A673 (cell line): ENCODE measurements around the gene UNC79.

Experiments
- EZH2 ChIP-seq: fragments of 200-600 bp; sonication (generic); IDR thresholded peaks from 2 replicates; pipeline ENCODE4 v1.6.1; 2017; ENCODE audit warnings: borderline replicate concordance, low read depth, mild to moderate bottlenecking, mixed read lengths, antibody characterized with exemption, low read length; ENCODE audit not compliant: poor library complexity, severe bottlenecking
- TF ChIP-seq, protein P1 (sequence below): fragments of 300-800, 200-600 bp; sonication (generic); conservative IDR thresholded peaks from 2 replicates; pipeline ENCODE4 v1.5.1; 2017; ENCODE audit warnings: low read depth, mild to moderate bottlenecking, antibody characterized with exemption, low read length, moderate library complexity, mixed read lengths

DNA sequence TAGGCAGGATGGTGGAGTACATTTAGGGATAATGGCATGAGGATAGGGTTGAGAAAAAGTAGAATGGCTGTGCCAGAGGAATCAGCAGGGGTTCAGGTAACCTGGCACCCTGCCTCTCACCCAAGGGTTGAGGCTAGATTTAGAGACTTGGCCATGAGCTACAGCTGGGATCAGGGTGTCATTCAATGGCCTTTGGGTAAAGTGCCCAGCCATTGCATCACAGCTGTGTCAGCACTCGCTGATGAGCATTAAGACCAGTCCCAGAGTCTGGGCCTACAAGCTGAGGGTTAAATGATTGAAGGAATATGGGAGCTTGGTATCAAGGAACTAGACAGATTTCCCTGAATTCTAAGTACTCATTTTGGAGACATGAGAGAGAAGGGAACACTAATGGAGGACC is 243.6 kb downstream of the UNC79 start:
- TF ChIP-seq EZH2 = no peak
- TF ChIP-seq, protein P1, sequence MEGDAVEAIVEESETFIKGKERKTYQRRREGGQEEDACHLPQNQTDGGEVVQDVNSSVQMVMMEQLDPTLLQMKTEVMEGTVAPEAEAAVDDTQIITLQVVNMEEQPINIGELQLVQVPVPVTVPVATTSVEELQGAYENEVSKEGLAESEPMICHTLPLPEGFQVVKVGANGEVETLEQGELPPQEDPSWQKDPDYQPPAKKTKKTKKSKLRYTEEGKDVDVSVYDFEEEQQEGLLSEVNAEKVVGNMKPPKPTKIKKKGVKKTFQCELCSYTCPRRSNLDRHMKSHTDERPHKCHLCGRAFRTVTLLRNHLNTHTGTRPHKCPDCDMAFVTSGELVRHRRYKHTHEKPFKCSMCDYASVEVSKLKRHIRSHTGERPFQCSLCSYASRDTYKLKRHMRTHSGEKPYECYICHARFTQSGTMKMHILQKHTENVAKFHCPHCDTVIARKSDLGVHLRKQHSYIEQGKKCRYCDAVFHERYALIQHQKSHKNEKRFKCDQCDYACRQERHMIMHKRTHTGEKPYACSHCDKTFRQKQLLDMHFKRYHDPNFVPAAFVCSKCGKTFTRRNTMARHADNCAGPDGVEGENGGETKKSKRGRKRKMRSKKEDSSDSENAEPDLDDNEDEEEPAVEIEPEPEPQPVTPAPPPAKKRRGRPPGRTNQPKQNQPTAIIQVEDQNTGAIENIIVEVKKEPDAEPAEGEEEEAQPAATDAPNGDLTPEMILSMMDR = no peak
